Measurements from ENCODE around the gene MPRIP. TPM values are rescaled to one million over a fixed set of nuclear protein-coding genes. Genes with fewer than 3 reads are reported as not detected.

The MPRIP gene
- total RNA-seq, 1 experiment from 2014 or later: 1,274 TPM

GRCh38 chr17:17091276-17091675 lies 49.0 kb downstream of the MPRIP start:
- ChIA-PET POLR2A (ENCODE audit: unreplicated experiment) (interaction anchor here (0.6 kb wide), 1 partner anchor 70 kb away, joined by 3 read pairs; no protein-coding TSS in a partner anchor), CTCF (no interaction called here)
- H3K9ac ChIP-seq (ENCODE audit: low read length): no peak overlapping the region
- no peaks in the 10 kb centered on the region for H3K9me2 ChIP-seq (replicated peaks; ENCODE audit: low read length)
- H3K4me3 ChIP-seq (ENCODE audit: low read length): no peak overlapping the region
- H3K27ac ChIP-seq (ENCODE audit: low read length): no peak overlapping the region; the same call in 1 of the 2 replicates
- TF ChIP-seq EZH2 (IDR thresholded peaks at IDR 0.05; ENCODE audit: low read length, unreplicated experiment) (no peak), EZH2phosphoT487 (IDR thresholded peaks at IDR 0.05; ENCODE audit: borderline replicate concordance, low read length) (no peak), CTCF (conservative IDR thresholded peaks at IDR 0.05; ENCODE audit: low read depth, low read length) (no peak)
- no peak overlapping the region for H3K4me2 ChIP-seq (ENCODE audit: low read length)
- DNase-seq (no peak), ATAC-seq (no peak)
- peaks cover 100% of the 10 kb centered on the region for H4K20me1 ChIP-seq (ENCODE audit: low read length)
- no peaks in the 10 kb centered on the region for H3K27me3 ChIP-seq (ENCODE audit: low read length)
- no peak overlapping the region for H2AFZ ChIP-seq (ENCODE audit: low read length)
- peaks cover 29% of the 10 kb centered on the region for H3F3A ChIP-seq (ENCODE audit: low read length, unreplicated experiment)
- peaks cover 33% of the 10 kb centered on the region for H3K4me1 ChIP-seq (ENCODE audit: insufficient read depth, low read length)
- peaks cover 83% of the 10 kb centered on the region for H3K36me3 ChIP-seq (ENCODE audit: low read depth, low read length)
- peaks cover 100% of the 10 kb centered on the region for H3K79me2 ChIP-seq (ENCODE audit: low read length)
- intact Hi-C loops (cut with micrococcal nuclease): no loop called here
- no TSS peak for BruUV-seq (replicated peaks)
- H3K9me3 ChIP-seq (ENCODE audit: low read length): no peaks in the 10 kb centered on the region

- no peaks in the 10 kb centered on the region for H3K9me3 ChIP-seq (ENCODE audit: low read length)
- peaks cover 83% of the 10 kb centered on the region for H3K36me3 ChIP-seq (ENCODE audit: low read depth, low read length)
- H2AFZ ChIP-seq (ENCODE audit: low read length): no peak overlapping the region
- CTCF ChIA-PET: no interaction called here
- no peaks in the 10 kb centered on the region for H3K9me2 ChIP-seq (replicated peaks; ENCODE audit: low read length)
- peaks cover 32% of the 10 kb centered on the region for H3K4me1 ChIP-seq (ENCODE audit: insufficient read depth, low read length)
- ATAC-seq (no peak), DNase-seq (no peak)
- no peak overlapping the region for H3K4me2 ChIP-seq (ENCODE audit: low read length)
- intact Hi-C loops (cut with micrococcal nuclease): no loop called here
- H3K9ac ChIP-seq (ENCODE audit: low read length): no peak overlapping the region
- POLR2A ChIA-PET (ENCODE audit: unreplicated experiment): no interaction called here
- H4K20me1 ChIP-seq (ENCODE audit: low read length): peaks cover 100% of the 10 kb centered on the region
- no peak for TF ChIP-seq CTCF (conservative IDR thresholded peaks at IDR 0.05; ENCODE audit: low read depth, low read length)
- no peak for TF ChIP-seq EZH2 (IDR thresholded peaks at IDR 0.05; ENCODE audit: low read length, unreplicated experiment)
- no peak for TF ChIP-seq EZH2phosphoT487 (IDR thresholded peaks at IDR 0.05; ENCODE audit: borderline replicate concordance, low read length)
- peaks cover 100% of the 10 kb centered on the region for H3K79me2 ChIP-seq (ENCODE audit: low read length)
- no TSS peak for BruUV-seq (replicated peaks)
- no peak overlapping the region for H3K27ac ChIP-seq (ENCODE audit: low read length)
- H3K27me3 ChIP-seq (ENCODE audit: low read length): no peaks in the 10 kb centered on the region
- H3K4me3 ChIP-seq (ENCODE audit: low read length): no peak overlapping the region
- peaks cover 32% of the 10 kb centered on the region for H3F3A ChIP-seq (ENCODE audit: low read length, unreplicated experiment)
Observed at GRCh38 chr17:17091856-17092756, 49.8 kb downstream of the MPRIP start.

- Histone ChIP-seq H3K9ac (ENCODE audit: low read length) (no peak overlapping the region), H3K9me2 (replicated peaks; ENCODE audit: low read length) (no peaks in the 10 kb centered on the region), H3K4me1 (ENCODE audit: insufficient read depth, low read length) (peaks cover 25% of the 10 kb centered on the region), H3K79me2 (ENCODE audit: low read length) (peaks cover 100% of the 10 kb centered on the region), H3K27me3 (ENCODE audit: low read length) (no peaks in the 10 kb centered on the region), H3K4me2 (ENCODE audit: low read length) (no peak overlapping the region), H3F3A (ENCODE audit: low read length, unreplicated experiment) (peaks cover 30% of the 10 kb centered on the region), H3K27ac (ENCODE audit: low read length) (no peak overlapping the region), H4K20me1 (ENCODE audit: low read length) (peaks cover 97% of the 10 kb centered on the region), H3K36me3 (ENCODE audit: low read depth, low read length) (peaks cover 81% of the 10 kb centered on the region), H3K4me3 (ENCODE audit: low read length) (no peak overlapping the region), H2AFZ (ENCODE audit: low read length) (no peak overlapping the region), H3K9me3 (ENCODE audit: low read length) (no peaks in the 10 kb centered on the region)
- ATAC-seq: no peak
- DNase-seq: no peak
- no peak for TF ChIP-seq CTCF (conservative IDR thresholded peaks at IDR 0.05; ENCODE audit: low read depth, low read length)
- no peak for TF ChIP-seq EZH2 (IDR thresholded peaks at IDR 0.05; ENCODE audit: low read length, unreplicated experiment)
- TF ChIP-seq EZH2phosphoT487 (IDR thresholded peaks at IDR 0.05; ENCODE audit: borderline replicate concordance, low read length): no peak
- BruUV-seq (replicated peaks): no TSS peak
- ChIA-PET POLR2A (ENCODE audit: unreplicated experiment) (no interaction called here), CTCF (no interaction called here)
- intact Hi-C loops (cut with micrococcal nuclease): no loop called here
Observed at GRCh38 chr17:17093764-17094163, 51.5 kb downstream of the MPRIP start.
